K562 (cell line): ENCODE data around the gene MMP19. TPM values are rescaled to one million over a fixed set of nuclear protein-coding genes. Genes with fewer than 3 reads are reported as not detected.
A peak's percentile ranks its signal among the peaks of the same experiment; 100 is the strongest.

Experiments
- BACH1 ChIP-seq: fragments of 200-800 bp; sonication (Bioruptor generic); IDR thresholded peaks from 2 replicates; pipeline ENCODE4 v1.6.1; 2016; ENCODE audit warnings: missing genetic modification characterization, missing compliant biosample characterization
- BCL6 ChIP-seq: fragments of 250-450 bp; sonication (Bioruptor Pico); IDR thresholded peaks from 2 replicates; pipeline ENCODE4 v1.4.0; 2020
- EHMT2 ChIP-seq: fragments of 450-650 bp; IDR thresholded peaks from 2 replicates; pipeline ENCODE4 v1.6.1; 2018; ENCODE audit warnings: antibody characterized with exemption
- ILK ChIP-seq: fragments of 450-650 bp; IDR thresholded peaks from 2 replicates; pipeline ENCODE4 v1.6.1; 2016; ENCODE audit warnings: missing genetic modification characterization, low read depth, mild to moderate bottlenecking, missing compliant biosample characterization, moderate library complexity, borderline replicate concordance
- LCOR ChIP-seq: sonication (generic); formaldehyde crosslinking; IDR thresholded peaks from 2 replicates; pipeline ENCODE4 v1.8.0; 2022; ENCODE audit warnings: mild to moderate bottlenecking, missing genetic modification reagents
- MEIS2 ChIP-seq: fragments of 450-650 bp; IDR thresholded peaks from 2 replicates; pipeline ENCODE4 v1.6.1; 2014; ENCODE audit warnings: mild to moderate bottlenecking; ENCODE audit not compliant: partially characterized antibody
- NFXL1 ChIP-seq: fragments of 450-650 bp; formaldehyde crosslinking; IDR thresholded peaks from 2 replicates; pipeline ENCODE4 v1.4.0; 2021; ENCODE audit warnings: mild to moderate bottlenecking
- PBX2 ChIP-seq, 2 experiments: IDR thresholded peaks in 1 of 2; conservative IDR thresholded peaks in 1 of 2; 2 replicates each; pipeline ENCODE4 v1.6.1; 2016; ENCODE audit warnings: low read depth in 2 of 2, mild to moderate bottlenecking in 1 of 2, missing compliant biosample characterization in 1 of 2, missing genetic modification characterization in 1 of 2, moderate library complexity in 1 of 2
- PRMT5 ChIP-seq: sonication (generic); formaldehyde crosslinking; IDR thresholded peaks from 2 replicates; pipeline ENCODE4 v1.5.0; 2020; ENCODE audit warnings: missing genetic modification reagents
- RBM22 ChIP-seq: fragments of 200-400 bp; formaldehyde crosslinking; IDR thresholded peaks from 2 replicates; pipeline ENCODE4 v1.6.1; 2018; ENCODE audit warnings: low read length, low read depth; ENCODE audit not compliant: poor library complexity, severe bottlenecking
- SNAPC5 ChIP-seq: fragments of 250-450 bp; sonication (Bioruptor Pico); IDR thresholded peaks from 2 replicates; pipeline ENCODE4 v1.8.0; 2021; ENCODE audit warnings: moderate library complexity, mild to moderate bottlenecking, inconsistent platforms
- SP2 ChIP-seq: IDR thresholded peaks from 2 replicates; pipeline ENCODE4 v1.6.1; 2011; ENCODE audit warnings: mild to moderate bottlenecking, low read depth, low read length, moderate library complexity; ENCODE audit not compliant: poor library complexity, severe bottlenecking; ENCODE audit errors: extremely low read depth
- TAF9B ChIP-seq: fragments of 450-650 bp; IDR thresholded peaks from 2 replicates; pipeline ENCODE4 v1.6.1; 2018; ENCODE audit warnings: mild to moderate bottlenecking; ENCODE audit not compliant: partially characterized antibody
- TEAD2 ChIP-seq: fragments of 450-650 bp; IDR thresholded peaks from 2 replicates; pipeline ENCODE4 v1.6.1; 2016; ENCODE audit warnings: missing genetic modification characterization, control low read depth, missing compliant biosample characterization
- TSC22D4 ChIP-seq: fragments of 450-650 bp; IDR thresholded peaks from 2 replicates; pipeline ENCODE4 v1.6.1; 2016; ENCODE audit warnings: missing genetic modification characterization, missing biosample characterization, control low read depth
- ZBTB7A ChIP-seq: IDR thresholded peaks from 2 replicates; pipeline ENCODE4 v1.6.1; 2011; ENCODE audit warnings: low read depth, mild to moderate bottlenecking, low read length, moderate library complexity, borderline replicate concordance; ENCODE audit not compliant: control insufficient read depth
- ZFP1 ChIP-seq: fragments of 450-650 bp; formaldehyde crosslinking; IDR thresholded peaks from 2 replicates; pipeline ENCODE4 v1.4.0; 2020; ENCODE audit warnings: mild to moderate bottlenecking, mixed read lengths
- ZNF140 ChIP-seq: fragments of 250-450 bp; sonication (Bioruptor Pico); IDR thresholded peaks from 2 replicates; pipeline ENCODE4 v1.8.0; 2021; ENCODE audit warnings: moderate library complexity, mild to moderate bottlenecking, inconsistent platforms
- ZNF239 ChIP-seq: fragments of 250-450 bp; sonication (Bioruptor Pico); IDR thresholded peaks from 2 replicates; pipeline ENCODE4 v1.4.0; 2020; ENCODE audit warnings: mild to moderate bottlenecking
- ZNF77 ChIP-seq: fragments of 250-450 bp; sonication (Bioruptor Pico); IDR thresholded peaks from 2 replicates; pipeline ENCODE4 v1.5.0; 2020
- polyA plus RNA-seq, 8 experiments: library from polyadenylated mRNA; depleted of rRNA in 4 of 8; stranded (reverse) in 5 of 8; unstranded in 3 of 8; fragments of >200 nt; fragmentation: Nextera tagmentation in 2 of 8; fragmentation: Illumina TruSeq in 1 of 8; extraction: Ambion mirVana in 2 of 8; extraction: Trizol in 1 of 8; gene quantifications; 2 replicates each; pipeline versions ENCODE4 v1.2.1 to v1.2.3, GENCODE V29; 2011 to 2014; ENCODE audit warnings: inconsistent platforms in 1 of 8, missing spikeins in 1 of 8
- total RNA-seq, 7 experiments: library from RNA; depleted of rRNA in 6 of 7; stranded (reverse); fragments of >200 nt in 6 of 7; fragmentation: Illumina TruSeq in 2 of 7; extraction: Trizol in 2 of 7; gene quantifications; 2 replicates each; pipeline versions ENCODE4 v1.2.1 to v1.2.3, GENCODE V29; 2011 to 2021; ENCODE audit warnings: low replicate concordance in 1 of 7
- TF ChIP-seq, protein P1 (sequence below): sonication (generic); formaldehyde crosslinking; IDR thresholded peaks from 2 replicates; pipeline ENCODE4 v1.8.1; 2023; ENCODE audit warnings: mild to moderate bottlenecking, missing genetic modification reagents
- TF ChIP-seq, protein P2 (sequence below): conservative IDR thresholded peaks from 2 replicates; pipeline ENCODE4 v1.6.1; 2011; ENCODE audit warnings: low read depth, mild to moderate bottlenecking, low read length; ENCODE audit not compliant: control insufficient read depth

The MMP19 gene
- total and polyA plus RNA-seq, 9 of the 15 experiments (the other 6 are each of a cell fraction or from before 2014, with no cell fraction given) = 0.14 to 1.6 (median 0.66) TPM

DNA sequence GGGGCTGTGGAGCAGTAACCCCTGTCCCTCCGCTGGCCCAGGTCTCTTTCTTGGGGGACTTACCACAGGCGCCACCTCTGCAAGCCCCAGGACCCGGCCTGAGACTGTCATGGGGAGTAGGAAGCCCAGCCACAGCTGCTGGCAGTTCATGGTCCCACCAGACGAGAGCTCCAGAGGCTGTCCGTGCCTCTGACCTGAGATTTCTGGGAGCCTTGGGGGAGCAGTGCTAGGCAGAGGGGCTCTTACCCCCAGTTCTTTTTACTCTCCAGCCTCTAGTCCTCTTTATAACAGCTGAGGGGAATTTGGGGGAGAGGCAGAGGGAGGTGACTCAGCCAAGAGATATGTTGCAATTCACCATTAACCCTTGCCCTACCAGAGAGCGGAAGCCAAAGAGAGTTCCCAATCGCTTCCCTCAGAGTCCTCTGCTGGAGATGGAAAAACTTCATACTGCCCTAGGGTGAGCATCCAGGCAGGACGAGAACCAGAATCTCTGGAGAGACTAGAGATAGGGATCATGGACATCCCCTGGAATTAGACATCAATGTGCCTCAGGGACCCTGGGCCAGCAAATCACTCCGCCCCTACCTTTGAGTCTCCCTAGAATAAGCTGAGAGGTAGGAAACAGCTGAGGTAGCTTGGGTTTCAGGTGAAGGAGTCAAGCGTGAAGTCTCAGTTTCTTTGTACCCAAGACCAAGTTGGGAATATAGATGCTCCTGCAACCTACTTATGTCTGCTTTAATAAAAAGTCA is at the start of gene MMP19 (continued):
- TF ChIP-seq TAF9B = peak; percentile 59
- no peak for TF ChIP-seq ZNF77 (CRISPR knock-in tag)
- TF ChIP-seq RBM22 = no peak
- TF ChIP-seq ZNF140 = no peak
- TF ChIP-seq PRMT5 (CRISPR knock-in tag) = no peak
- no peak for TF ChIP-seq MEIS2
- no peak for TF ChIP-seq ZNF239 (CRISPR knock-in tag)
- TF ChIP-seq TSC22D4 (tag) = no peak
- no peak for TF ChIP-seq EHMT2
- TF ChIP-seq, protein P1, sequence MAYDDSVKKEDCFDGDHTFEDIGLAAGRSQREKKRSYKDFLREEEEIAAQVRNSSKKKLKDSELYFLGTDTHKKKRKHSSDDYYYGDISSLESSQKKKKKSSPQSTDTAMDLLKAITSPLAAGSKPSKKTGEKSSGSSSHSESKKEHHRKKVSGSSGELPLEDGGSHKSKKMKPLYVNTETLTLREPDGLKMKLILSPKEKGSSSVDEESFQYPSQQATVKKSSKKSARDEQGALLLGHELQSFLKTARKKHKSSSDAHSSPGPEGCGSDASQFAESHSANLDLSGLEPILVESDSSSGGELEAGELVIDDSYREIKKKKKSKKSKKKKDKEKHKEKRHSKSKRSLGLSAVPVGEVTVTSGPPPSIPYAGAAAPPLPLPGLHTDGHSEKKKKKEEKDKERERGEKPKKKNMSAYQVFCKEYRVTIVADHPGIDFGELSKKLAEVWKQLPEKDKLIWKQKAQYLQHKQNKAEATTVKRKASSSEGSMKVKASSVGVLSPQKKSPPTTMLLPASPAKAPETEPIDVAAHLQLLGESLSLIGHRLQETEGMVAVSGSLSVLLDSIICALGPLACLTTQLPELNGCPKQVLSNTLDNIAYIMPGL = no peak
- TF ChIP-seq ZFP1 (CRISPR knock-in tag) = no peak
- TF ChIP-seq PBX2 (CRISPR knock-in tag; IDR thresholded peaks at IDR 0.05; ENCODE audit: low read depth) = no peak
- TF ChIP-seq PBX2 (tag; conservative IDR thresholded peaks at IDR 0.05; ENCODE audit: low read depth) = no peak
- TF ChIP-seq BACH1 = no peak
- TF ChIP-seq ILK (tag) = no peak
- peak; percentile 30; the same call in 1 of the 2 replicates for TF ChIP-seq ZBTB7A
- TF ChIP-seq, protein P2, sequence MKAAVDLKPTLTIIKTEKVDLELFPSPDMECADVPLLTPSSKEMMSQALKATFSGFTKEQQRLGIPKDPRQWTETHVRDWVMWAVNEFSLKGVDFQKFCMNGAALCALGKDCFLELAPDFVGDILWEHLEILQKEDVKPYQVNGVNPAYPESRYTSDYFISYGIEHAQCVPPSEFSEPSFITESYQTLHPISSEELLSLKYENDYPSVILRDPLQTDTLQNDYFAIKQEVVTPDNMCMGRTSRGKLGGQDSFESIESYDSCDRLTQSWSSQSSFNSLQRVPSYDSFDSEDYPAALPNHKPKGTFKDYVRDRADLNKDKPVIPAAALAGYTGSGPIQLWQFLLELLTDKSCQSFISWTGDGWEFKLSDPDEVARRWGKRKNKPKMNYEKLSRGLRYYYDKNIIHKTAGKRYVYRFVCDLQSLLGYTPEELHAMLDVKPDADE = no peak
- no peak for TF ChIP-seq NFXL1 (CRISPR knock-in tag)
- TF ChIP-seq SNAPC5 (CRISPR knock-in tag) = no peak
- no peak for TF ChIP-seq BCL6
- TF ChIP-seq SP2 = no peak
- 0 out of 2 replicates have a peak, but pooled peaks have one; percentile 54 for TF ChIP-seq LCOR (CRISPR knock-in tag)
- no peak for TF ChIP-seq TEAD2 (tag)
